Activated CD8-positive, alpha-beta memory T cell treated with anti-CD3 and anti-CD28 coated beads, Interleukin-2, amount 50 U/mL, for 1 hour (primary cell): Measurements from ENCODE around the gene ST6GALNAC6.

Source experiments
- DNase-seq: peaks from one replicate; pipeline ENCODE4 v3.0.0-alpha.2; 2020; ENCODE audit errors: extremely low read depth

ST6GALNAC6 gene

DNA sequence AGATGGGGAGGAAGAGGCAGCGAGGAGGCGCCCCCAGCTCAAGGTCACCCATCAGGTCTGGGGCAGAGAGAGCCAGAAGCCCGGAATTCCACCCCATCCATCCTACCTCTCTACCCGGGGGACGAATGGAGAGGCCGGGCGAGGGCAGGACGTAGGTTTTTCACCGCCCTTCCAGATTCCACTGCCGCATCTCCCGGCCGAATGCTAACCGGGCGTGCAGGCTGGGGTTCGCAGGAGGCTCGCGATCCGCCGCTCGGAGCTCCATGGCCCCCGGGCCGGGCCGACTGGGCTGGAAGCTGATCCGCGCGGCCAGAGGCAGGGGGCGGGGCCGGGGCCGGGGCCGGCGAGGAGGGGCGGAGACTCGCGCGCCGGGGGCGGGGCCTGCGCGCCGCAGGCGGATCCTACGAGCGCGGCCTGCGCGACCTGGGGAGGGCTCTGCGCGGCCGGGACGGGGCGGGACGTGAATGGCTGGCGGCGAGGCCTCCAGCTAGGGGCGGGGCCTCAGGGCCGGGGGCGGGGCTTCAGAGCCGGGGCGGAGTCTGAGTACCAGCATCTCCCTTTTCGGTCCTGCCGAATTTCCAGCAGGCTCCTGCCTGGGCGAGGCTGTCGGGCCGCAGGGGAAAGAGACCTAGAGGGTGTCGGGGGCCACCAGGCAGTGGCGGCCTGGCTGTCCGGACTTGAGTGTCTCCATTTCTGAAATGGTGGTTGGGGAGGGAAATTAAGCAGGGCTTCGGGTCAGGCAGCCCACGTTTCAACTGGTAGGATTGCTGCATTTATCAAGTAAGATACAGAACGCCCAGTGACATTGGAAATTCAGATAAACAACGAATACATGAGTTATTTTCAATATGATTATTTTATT is 17.5 kb upstream of the ST6GALNAC6 start, which contains the start of gene ST6GALNAC4:
Gene ST6GALNAC4, minus strand, starts transcription at position 322 of the 862 bp plus-strand sequence. CDS start 622 bp downstream, outside the sequence.
- DNase-seq: peak; percentile 69

DNA sequence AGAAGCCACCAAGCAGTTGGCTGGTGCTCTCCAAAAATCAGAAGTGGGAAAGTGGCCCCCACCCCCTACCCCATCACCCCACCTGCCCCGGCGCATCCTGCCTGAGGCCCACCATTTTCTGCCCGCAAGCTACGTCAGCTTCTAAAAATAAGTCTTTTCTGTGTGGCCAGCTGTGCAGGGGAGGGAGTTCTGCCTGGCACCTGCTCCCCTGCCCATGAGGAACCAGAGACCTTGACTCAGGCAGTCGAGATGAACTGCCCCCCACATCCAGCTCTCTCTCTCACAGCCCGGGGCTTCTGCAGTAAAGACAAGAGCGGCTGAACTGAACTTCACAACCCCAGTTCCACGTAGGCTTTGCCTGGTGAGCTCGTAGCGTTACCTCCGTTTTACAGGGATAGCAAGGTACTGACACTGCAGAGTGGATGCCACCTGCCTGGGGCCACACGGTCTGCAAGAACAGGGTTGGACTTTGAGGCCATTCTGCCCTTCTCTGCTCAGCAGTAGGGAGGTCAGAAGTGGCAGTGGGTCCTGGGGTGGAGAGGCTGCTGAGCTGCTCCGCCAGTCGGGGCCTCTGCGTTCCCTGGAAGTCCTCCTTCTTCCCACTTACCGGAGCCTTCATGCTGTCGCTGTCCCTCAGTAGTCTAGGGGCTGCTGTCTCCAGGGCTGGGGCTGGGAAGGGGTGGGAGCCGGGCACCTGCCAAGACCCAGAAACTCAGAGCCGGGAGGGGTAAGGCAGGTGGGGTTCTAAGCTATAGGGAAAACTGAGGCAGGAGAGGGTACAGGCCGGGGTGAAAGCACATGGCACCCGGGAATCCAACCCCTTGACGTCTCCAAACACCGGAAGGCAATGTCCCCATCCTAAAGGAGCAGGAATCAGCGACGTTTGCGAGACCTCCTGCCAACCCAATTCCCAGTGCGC is 16.7 kb upstream of the ST6GALNAC6 start:
- DNase-seq: no peak

DNA sequence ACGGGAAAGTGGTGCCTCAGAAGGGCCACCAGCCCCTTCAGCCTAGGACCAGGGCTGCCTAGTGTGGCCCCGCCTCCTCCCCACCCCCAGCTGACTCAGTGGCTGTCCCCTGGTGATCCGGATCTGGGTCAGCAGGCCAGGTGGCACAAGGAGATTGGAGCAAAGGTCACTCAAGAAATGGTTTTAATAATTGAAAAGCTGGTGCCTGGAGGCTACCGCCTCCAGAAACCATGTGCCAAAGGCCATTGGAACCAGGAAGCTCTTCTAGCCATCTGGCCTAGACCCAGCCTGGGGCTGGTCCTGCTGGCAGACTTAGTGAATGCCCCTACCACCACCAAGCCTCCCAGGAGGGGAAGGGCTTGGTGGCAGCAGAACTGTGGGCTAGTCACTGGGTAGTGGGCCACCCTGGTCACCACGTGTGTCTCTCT is 15.9 kb upstream of the ST6GALNAC6 start:
- DNase-seq: no peak

DNA sequence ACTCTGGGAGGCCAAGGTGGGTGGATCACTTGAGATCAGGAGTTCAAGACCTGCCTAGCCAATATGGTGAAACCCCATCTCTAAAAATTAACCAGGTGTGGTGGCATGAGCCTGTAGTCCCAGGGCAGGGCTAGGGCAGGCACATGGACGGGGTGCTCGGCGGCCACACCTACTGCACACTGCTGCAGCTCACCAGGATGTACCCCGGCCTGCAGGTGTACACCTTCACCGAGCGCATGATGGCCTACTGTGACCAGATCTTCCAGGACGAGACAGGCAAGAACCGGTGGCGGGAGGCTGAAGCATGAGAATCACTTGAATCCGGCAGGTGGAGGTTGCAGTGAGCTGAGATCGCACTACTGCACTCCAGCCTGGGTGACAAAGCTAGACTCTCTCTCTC is 14.3 kb upstream of the ST6GALNAC6 start:
- DNase-seq: no peak

DNA sequence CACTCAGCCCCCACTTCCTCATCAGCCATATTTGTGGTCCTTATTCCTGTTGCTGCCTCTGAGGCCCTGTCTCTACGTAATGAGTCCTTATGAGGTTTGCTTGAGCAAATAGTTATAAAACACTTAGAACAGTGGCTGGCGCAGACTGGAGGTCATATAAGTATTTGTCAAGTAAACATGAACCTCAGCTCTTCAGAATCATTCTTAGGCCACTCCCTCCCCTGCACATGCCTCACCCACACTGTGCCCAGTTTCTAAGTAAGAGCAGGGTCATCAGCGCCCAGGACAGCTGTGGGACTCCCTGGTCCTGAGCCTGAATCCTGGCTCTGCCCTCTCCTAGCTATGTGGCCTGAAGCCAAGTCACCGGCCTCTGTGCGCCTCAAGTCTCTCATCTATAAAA is 13.5 kb upstream of the ST6GALNAC6 start:
- no peak for DNase-seq

DNA sequence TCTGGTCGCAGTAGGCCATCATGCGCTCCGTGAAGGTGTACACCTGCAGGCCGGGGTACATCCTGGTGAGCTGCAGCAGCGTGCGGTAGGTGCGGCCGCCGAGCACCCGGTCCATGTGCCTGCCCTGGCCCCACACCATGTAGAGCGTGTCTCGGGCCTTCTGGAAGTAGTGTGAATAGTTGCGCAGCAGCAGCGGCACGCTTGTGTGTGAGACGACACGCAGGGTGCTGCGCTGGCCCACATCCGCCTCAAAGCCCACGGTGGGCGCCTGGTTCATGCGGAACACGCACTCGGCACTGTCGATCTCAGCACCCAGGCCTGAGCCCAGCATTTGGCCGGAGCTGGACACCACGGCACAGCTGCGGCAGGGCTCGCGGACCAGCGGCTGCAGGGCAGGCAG is 12.9 kb upstream of the ST6GALNAC6 start:
- DNase-seq: no peak

DNA sequence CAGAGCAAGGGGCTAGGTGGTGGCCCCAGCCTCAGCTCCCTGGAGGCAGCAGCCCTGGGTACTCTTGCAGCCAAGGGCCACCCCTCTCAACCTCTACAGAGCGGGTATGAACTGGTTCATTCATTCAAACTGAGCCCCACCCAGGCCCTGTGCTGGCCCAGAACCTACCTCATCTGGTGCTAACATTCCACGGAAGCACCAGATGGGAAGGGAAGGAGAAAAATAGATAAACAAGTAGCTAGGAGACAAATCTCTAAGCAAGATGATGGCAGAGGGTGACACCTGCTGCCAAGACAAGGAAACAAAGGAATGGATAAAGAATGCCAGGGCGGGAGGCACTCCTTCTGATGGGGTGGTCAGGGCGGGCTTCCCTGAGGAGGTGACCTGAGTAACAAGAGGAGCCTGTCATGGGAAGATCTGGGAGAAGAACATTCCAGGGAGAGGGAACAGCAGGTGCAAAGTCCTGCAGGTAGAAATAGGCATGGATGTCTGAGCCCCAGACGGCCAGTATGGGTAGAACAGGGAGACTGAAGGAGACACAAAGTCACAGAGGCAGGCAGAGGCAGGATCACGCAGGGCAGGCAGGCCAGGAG is 11.3 kb upstream of the ST6GALNAC6 start:
- DNase-seq: no peak

DNA sequence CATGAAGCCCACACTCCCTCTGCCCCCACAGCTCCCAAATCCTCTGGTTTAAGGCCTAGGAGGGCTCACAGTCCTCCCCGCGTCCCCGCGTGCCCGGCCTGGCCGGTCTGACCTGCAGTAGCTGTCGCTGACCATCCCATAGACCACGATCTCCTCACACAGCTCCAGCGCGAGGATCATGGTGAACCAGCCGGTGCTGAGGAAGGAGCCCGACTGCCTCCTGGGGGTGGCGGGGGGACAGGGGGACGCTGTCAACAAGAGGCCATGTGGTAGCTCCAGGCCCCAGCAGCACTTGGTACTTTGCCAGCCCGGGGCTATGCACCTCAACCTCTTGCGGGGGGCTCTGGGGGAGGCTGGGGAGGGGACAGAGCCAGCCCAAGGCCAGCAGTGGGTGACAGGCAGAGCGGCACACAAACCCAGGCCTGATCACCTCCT is 10.5 kb upstream of the ST6GALNAC6 start:
- DNase-seq: no peak

DNA sequence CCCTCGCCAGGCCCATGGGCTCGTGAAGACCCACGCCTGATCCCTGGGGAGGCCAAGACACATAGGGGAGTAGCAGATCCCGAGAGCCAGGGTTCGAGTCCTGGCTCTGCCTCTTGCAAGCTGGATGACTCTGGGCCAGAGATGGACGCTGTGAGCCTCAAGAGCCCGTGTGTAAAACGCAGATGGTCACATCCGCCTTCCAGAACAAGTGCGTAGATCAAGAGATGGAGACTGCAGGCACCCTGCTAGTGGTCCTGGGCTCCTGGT is 9.2 kb upstream of the ST6GALNAC6 start:
- no peak for DNase-seq

DNA sequence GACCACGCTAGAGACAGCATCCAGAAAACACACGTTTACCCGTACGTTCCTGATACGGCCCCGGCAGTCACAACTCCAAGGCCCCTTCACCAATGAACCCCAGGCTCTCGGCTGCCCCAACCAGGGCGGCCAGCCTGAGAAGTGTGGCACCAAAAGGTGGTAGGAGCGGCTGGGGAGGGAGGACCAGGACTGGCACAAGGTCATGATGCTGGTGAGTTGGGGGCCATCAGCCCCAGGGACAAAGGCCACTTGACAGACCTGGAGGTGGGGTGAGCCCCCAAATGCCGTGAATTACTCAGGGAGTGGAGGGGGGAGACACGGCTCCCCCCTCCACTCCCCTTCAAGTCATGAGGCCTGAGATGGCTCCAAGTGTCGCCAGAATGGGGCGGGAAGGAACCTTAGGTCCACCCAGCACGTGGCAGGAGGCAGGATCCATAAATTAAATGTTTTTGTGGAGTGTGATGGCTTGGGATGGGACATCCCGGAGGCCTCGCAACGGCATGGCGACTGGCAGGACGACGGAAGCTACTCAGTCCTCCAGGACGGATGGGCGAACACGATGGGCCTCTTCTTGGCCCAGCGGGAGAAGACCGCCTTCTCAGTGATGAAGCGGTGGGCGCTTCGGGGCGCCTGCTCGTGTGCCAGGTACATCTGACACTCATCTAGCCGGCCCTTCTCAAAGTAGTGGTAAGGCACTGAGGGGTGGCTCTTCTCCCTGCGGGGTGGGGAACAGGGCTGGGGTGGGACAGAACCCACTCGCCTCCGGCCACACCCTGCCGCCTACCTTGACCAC is 8.7 kb upstream of the ST6GALNAC6 start:
- DNase-seq: no peak

DNA sequence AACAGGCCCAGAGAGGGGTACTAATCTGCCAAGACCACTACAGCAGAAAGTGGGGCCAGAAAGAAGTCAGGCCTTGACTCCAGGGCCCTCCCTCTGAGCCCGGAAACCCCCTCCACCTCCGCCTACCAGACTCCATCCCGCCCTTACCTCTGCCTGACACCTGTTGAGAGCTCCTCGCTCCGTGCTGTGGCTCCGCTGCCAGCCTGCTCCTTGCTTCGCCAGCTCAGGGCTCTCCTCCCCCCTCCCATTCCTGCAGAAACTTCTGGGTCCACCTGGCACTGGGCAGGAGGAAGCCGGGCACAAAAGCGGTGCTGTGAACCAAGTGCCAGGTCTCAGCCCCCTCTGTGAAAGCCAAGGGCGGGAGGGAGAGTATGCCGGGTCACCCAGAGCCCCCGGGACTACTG is 6.4 kb upstream of the ST6GALNAC6 start:
- DNase-seq: peak; percentile 33

DNA sequence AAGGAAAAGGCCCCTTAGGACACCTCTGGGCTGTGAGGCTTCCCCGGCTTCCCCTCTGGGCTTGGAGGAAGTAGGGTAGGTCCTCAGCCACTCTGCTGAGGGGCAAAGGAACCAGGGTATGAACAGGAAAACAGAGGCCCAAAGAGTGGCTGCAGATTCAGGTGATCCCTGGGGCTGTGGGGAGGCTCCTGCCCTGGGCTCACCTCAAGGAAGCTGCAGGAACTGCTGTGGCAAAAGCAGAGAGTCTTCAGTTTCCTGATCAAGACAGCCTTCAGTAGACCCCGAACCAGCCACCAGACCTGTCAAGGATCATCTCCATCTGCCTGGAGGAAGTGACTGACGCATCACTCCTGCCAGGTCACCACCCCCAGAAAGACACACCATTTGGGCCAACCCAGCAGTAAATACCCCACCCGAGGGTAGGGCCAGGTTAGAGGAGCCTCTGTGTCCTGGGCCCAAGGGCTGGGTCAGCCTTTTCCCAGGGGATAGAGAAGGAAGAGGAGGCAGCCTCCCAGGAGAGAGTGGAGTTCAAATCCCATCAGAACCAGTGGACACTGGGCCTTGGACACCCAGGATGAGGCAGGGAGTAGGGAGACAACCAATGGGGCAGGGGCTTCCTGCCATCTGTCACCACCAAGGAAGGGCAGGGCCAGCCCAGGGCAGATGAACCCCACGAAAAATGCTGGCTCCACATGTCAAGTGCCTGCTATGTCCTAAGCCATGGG is 5.8 kb upstream of the ST6GALNAC6 start:
- peak; percentile 73 for DNase-seq

DNA sequence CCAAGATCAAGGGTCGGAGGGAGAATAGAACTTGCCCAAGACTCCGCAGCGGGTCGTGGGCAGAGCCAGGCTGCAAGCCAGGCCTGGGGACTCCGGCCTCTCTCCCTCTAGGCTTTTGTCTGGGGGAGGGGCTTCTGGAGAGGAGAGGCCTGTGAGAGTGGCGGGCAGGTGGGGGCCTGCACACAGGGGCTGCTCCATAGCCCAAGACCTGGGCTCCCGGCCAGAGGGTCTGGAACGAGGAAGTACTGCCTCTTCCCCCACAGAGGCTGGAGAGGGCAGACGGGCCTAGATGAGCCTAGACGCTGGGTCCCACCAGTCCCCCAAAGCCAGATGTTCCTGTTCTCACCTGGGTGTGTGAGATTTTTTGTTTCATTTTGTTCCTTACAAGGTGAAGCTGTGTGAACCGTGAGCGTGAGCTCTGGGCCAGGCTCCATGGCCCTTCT is 5.2 kb upstream of the ST6GALNAC6 start:
- DNase-seq: no peak

DNA sequence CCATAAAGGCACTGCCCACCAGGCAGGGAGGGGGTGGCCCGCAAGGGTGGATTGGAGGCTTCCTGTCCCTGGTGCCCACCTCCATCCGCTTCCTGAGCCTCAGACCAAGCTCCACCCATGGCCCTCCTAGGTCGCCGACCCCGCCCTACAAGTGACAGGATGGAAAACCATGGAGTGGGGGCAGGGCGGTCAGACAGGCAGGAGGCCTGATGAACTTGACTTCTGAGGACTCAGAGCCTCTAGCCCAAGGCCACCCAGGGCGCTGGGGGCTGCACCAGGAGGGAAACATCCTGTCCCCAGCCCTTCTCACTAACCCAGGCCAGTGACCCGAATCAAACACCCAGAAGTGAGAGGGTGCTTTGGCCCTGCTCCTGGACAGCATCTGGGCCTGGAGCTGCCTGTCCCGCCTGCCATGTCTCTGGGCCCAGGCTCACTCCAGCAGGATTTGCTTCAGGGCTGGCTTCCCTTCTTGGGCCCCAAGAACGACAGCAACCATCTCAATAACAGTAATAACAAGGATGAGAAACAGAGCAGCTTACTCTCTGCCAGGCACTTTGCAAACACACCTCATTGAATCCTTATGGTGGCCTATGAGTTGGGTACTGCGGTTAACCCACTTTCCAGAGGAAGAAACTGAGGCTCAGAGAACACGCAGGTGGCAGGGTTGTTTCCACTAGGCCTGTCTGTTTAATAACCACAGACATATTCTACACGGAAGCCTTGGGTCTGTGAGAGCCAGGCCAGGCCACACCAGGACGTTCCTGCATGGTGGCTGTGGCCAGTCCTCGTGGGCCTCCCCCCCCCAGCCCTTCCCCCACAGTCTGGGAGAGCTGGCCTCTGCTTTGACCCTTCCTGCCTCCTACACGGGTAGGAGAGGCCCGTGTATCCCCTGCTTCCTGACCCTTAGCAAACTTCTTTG is 4.4 kb upstream of the ST6GALNAC6 start:
- peak; percentile 49 for DNase-seq

DNA sequence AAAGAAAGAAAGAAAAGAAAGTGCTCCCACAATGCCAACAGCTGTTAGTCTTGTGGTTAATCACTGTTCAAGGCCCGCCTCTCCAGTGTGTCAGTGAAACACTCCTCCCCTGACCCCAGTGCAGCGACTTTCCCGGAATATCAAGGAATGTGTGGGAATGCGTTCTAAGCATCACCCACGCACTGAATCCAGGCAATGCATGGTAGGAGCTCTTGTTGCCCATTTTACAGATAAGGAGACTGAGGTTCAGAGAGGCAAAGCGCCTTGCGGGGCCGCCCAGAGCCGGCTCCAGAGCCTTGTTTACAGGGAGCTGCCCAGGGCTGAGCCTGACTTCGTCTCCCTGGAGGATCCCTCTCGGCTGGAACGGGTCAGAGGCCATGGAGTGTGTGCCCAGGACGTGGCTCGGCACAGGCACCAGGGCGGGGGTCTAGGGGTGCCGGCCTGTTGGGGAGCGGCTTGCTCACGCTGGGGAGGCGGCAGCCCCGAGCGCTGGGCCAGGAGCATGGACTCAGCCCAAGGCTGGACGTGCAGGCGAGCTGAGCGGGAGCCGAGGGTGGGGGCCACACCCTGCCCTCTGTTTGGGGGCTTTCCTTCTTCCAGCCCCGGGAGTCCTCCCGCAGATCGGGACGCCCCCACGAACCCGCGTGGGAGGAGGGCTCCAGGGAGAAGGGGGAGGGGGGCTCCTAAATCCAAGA is 823 bp downstream of the ST6GALNAC6 start:
- no peak for DNase-seq

DNA sequence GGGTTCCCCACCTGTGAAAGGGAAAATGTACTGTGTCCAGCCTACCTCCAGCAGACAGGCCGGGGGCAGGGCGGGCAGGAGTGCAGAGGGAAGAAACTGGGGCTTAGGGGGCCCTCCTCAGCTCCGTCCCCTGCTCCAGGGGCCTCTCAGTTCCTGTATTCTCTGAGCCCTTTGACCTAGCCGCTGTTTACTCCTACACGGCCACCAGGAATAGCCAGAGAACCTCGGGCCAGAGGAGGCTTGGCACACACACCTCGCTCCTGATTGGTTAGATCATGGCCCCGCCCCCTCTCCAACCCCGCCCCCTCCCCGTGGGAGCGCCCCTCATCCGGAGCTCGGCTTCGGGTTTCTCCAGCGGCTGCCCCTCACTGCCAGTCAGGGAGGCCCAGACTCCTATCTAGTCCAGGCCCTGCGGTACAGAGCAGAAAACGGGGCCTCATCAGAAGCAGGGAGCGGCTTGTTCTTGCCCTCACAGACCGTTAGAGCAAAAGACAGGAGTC is 2.2 kb downstream of the ST6GALNAC6 start:
- no peak for DNase-seq

DNA sequence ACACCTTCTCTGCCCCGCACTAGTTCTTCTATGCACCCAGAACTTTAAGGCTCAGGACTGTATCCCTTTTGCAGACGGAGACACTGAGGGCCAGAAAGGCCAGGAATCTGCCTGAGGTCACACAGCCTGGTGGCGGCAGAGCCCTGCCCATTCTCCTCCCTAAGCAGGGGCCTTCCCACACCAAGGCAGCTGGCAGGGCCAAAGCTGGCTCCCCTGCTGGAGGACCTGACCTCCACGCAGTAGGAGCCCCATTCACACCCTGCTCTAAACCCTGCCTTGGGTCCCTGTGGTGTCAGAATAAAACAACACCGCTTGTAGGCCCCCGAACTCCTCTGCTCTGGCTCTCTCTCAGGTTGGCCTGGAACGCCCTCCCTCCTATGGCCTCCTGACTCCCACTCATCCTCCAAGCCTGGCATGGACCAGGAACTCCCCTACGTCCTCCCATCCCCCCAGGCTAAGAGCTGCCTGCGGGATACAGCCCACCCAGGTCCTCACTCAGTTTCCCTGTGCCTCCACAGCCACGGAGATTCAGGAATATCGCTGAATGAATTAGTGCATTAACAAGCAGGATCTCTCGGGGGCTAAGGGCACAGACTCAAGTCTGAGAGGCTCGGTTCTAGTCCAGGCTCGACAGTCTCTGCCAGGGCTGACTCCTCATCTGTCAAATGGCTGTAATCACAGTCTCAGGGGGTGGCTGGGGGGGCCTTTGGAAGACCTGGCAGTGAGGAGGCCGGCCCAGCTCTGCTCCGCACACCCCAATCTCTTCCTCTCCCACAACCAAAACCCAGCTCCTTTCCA is 2.8 kb downstream of the ST6GALNAC6 start:
- no peak for DNase-seq

DNA sequence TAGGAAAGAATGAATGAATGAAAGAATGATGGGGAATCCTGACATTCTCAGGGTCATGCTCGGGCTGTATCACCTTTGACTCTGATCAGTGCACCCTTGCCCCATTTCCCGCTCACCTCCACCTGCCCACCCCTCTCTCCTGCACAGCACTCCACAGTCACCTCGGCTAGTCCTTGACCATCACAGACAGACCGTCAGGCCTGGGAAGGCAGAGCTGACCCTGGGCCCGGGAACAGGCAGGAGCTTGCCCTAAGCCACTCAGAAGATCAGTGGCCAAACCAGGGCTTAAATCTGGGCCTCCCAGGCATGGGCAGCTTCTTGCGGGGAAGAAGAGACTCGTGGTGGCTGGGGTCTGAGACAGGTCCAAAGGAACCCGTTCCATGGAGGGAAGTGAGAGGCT is 3.6 kb downstream of the ST6GALNAC6 start:
- DNase-seq: no peak
